GM21515 (cell line): ENCODE results near the gene CDH8.
"Not testable (repeated sequence)": the region's sequence is repeated elsewhere in the genome, so short reads cannot be mapped to it uniquely, and the experiment has no call there.

Experiments
- ATAC-seq: cut with Tn5 transposase; IDR thresholded peaks from one replicate; pipeline ENCODE4 v1.9.1; 2021; ENCODE audit not compliant: unreplicated experiment

The CDH8 gene

GRCh38 chr16:61872778-61873119, 163.5 kb downstream of the CDH8 start:
- no peak for ATAC-seq

- ATAC-seq, result no peak
These were observed 164.1 kb downstream of the CDH8 start for GRCh38 chr16:61871837-61872777.

GRCh38 chr16:61862221-61863155, 173.8 kb downstream of the CDH8 start:
- ATAC-seq, result no peak

- no peak for ATAC-seq
These were observed 177.2 kb downstream of the CDH8 start for GRCh38 chr16:61858988-61859387.

- no peak for ATAC-seq
These were observed 193.6 kb downstream of the CDH8 start for GRCh38 chr16:61842666-61843065.

- no peak for ATAC-seq
These were observed 199.3 kb downstream of the CDH8 start for GRCh38 chr16:61836804-61837393.

GRCh38 chr16:61834082-61834481, 202.2 kb downstream of the CDH8 start:
- no peak for ATAC-seq

- no peak for ATAC-seq
These were observed 204.8 kb downstream of the CDH8 start for GRCh38 chr16:61831351-61831917.

- no peak for ATAC-seq
These were observed 206.6 kb downstream of the CDH8 start for GRCh38 chr16:61829631-61830030.

GRCh38 chr16:61823326-61823725, 212.9 kb downstream of the CDH8 start:
- ATAC-seq, result no peak

GRCh38 chr16:61820820-61821219, 215.4 kb downstream of the CDH8 start:
- ATAC-seq, result no peak

GRCh38 chr16:61820398-61820797, 215.8 kb downstream of the CDH8 start:
- ATAC-seq, result no peak

- no peak for ATAC-seq
These were observed 217.4 kb downstream of the CDH8 start for GRCh38 chr16:61818850-61819249.

GRCh38 chr16:61817583-61818278, 218.5 kb downstream of the CDH8 start:
- no peak for ATAC-seq

GRCh38 chr16:61814726-61815347, 221.4 kb downstream of the CDH8 start:
- no peak for ATAC-seq

GRCh38 chr16:61813339-61813738, 222.9 kb downstream of the CDH8 start:
- ATAC-seq, result no peak

GRCh38 chr16:61812251-61812650, 224.0 kb downstream of the CDH8 start:
- ATAC-seq, result no peak

GRCh38 chr16:61807551-61807950, 228.7 kb downstream of the CDH8 start:
- ATAC-seq, result no peak

- not testable (repeated sequence) for ATAC-seq
These were observed 235.0 kb downstream of the CDH8 start for GRCh38 chr16:61801217-61801616.

- no peak for ATAC-seq
These were observed 237.5 kb downstream of the CDH8 start for GRCh38 chr16:61798741-61799140.
